ENCODE results near the gene PLEKHM1. TPM values are rescaled to one million over a fixed set of nuclear protein-coding genes. Genes with fewer than 3 reads are reported as not detected.

PLEKHM1 gene
- total and polyA plus RNA-seq, 2 of the 13 experiments (the other 11 are each of a cell fraction or from before 2014, with no cell fraction given), result 7.6 to 13.5 TPM

- Histone ChIP-seq H3K4me1 (ENCODE audit: insufficient read depth, low read length) (peaks cover 7% of the 10 kb centered on the region; the same call in 1 of the 2 replicates), H3K9ac (ENCODE audit: insufficient read depth, low read depth, low read length) (no peak overlapping the region), H4K20me1 (ENCODE audit: insufficient read depth, low read length) (no peaks in the 10 kb centered on the region), H3K79me2 (ENCODE audit: insufficient read depth, low read length) (no peaks in the 10 kb centered on the region), H3K9me3 (ENCODE audit: low read length) (no peaks in the 10 kb centered on the region), H3K4me2 (ENCODE audit: low read depth, low read length) (no peak overlapping the region), H3K4me3 (replicated peaks in 1 of 3; ENCODE audit: insufficient read depth in 1 of 3, low read depth in 2 of 3, low read length in 3 of 3) (no peak overlapping the region), H3K36me3 (replicated peaks in 1 of 2; ENCODE audit: control insufficient read depth in 1 of 2, insufficient read depth in 2 of 2, low read length in 2 of 2) (peaks cover 14 to 34% of the 10 kb centered on the region in 2 experiments), H3K27ac (ENCODE audit: extremely low read length, insufficient read depth, low read length) (no peak overlapping the region), H3K27me3 (ENCODE audit: control insufficient read depth in 1 of 2, insufficient read depth in 2 of 2, low read length in 2 of 2) (no peaks in the 10 kb centered on the region), H2AFZ (ENCODE audit: low read length) (no peak overlapping the region)
- 100% methylated on average over 2 of the region's 5 CpGs for WGBS (ENCODE audit: low lambda C conversion rate)
- ChIA-PET CTCF (ENCODE audit: low intra/inter-chr PET ratio, low total read pairs) (no interaction called here), POLR2A (interaction anchor here (2.2 kb wide), 1 partner anchor 28 kb away, joined by 6 read pairs; no protein-coding TSS in a partner anchor)
- intact Hi-C loops (cut with micrococcal nuclease; ENCODE audit: unreplicated experiment) (no loop called here), in situ Hi-C loops (cut with HindIII; ENCODE audit: extremely low pct_ligation_motif_present, low pct_unique_long_range_greater_than_20kb) (no loop called here)
- no peak for FAIRE-seq
- no peak for ATAC-seq
- no peak for DNase-seq (ENCODE audit: low spot score)
- TF ChIP-seq TAF15 (IDR thresholded peaks at IDR 0.05; ENCODE audit: low read depth, low read length, poor library complexity, severe bottlenecking) (no peak), ZNF383 (CRISPR knock-in tag; IDR thresholded peaks at IDR 0.05; ENCODE audit: borderline replicate concordance) (no peak)
- TF ChIP-seq, protein P1, sequence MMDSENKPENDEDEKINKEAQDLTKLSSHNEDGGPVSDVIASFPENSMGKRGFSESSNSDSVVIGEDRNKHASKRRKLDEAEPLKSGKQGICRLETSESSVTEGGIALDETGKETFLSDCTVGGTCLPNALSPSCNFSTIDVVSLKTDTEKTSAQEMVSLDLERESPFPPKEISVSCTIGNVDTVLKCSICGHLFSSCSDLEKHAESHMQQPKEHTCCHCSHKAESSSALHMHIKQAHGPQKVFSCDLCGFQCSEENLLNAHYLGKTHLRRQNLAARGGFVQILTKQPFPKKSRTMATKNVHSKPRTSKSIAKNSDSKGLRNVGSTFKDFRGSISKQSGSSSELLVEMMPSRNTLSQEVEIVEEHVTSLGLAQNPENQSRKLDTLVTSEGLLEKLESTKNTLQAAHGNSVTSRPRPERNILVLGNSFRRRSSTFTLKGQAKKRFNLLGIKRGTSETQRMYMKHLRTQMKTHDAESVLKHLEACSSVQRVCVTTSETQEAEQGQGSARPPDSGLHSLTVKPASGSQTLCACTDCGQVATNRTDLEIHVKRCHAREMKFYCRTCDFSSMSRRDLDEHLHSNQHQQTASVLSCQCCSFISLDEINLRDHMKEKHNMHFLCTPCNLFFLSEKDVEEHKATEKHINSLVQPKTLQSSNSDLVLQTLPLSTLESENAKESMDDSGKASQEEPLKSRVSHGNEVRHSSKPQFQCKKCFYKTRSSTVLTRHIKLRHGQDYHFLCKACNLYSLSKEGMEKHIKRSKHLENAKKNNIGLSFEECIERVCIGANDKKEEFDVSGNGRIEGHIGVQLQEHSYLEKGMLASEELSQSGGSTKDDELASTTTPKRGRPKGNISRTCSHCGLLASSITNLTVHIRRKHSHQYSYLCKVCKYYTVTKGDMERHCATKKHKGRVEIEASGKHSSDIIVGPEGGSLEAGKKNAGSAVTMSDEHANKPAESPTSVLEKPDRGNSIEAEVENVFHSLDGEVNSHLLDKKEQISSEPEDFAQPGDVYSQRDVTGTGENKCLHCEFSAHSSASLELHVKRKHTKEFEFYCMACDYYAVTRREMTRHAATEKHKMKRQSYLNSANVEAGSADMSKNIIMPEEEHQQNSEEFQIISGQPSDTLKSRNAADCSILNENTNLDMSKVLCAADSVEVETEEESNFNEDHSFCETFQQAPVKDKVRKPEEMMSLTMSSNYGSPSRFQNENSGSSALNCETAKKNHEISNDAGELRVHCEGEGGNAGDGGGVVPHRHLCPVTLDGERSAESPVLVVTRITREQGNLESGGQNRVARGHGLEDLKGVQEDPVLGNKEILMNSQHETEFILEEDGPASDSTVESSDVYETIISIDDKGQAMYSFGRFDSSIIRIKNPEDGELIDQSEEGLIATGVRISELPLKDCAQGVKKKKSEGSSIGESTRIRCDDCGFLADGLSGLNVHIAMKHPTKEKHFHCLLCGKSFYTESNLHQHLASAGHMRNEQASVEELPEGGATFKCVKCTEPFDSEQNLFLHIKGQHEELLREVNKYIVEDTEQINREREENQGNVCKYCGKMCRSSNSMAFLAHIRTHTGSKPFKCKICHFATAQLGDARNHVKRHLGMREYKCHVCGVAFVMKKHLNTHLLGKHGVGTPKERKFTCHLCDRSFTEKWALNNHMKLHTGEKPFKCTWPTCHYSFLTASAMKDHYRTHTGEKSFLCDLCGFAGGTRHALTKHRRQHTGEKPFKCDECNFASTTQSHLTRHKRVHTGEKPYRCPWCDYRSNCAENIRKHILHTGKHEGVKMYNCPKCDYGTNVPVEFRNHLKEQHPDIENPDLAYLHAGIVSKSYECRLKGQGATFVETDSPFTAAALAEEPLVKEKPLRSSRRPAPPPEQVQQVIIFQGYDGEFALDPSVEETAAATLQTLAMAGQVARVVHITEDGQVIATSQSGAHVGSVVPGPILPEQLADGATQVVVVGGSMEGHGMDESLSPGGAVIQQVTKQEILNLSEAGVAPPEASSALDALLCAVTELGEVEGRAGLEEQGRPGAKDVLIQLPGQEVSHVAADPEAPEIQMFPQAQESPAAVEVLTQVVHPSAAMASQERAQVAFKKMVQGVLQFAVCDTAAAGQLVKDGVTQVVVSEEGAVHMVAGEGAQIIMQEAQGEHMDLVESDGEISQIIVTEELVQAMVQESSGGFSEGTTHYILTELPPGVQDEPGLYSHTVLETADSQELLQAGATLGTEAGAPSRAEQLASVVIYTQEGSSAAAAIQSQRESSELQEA (CRISPR knock-in tag; IDR thresholded peaks at IDR 0.05; ENCODE audit: not compliant biosample characterization), result no peak
- TF ChIP-seq, protein P2, sequence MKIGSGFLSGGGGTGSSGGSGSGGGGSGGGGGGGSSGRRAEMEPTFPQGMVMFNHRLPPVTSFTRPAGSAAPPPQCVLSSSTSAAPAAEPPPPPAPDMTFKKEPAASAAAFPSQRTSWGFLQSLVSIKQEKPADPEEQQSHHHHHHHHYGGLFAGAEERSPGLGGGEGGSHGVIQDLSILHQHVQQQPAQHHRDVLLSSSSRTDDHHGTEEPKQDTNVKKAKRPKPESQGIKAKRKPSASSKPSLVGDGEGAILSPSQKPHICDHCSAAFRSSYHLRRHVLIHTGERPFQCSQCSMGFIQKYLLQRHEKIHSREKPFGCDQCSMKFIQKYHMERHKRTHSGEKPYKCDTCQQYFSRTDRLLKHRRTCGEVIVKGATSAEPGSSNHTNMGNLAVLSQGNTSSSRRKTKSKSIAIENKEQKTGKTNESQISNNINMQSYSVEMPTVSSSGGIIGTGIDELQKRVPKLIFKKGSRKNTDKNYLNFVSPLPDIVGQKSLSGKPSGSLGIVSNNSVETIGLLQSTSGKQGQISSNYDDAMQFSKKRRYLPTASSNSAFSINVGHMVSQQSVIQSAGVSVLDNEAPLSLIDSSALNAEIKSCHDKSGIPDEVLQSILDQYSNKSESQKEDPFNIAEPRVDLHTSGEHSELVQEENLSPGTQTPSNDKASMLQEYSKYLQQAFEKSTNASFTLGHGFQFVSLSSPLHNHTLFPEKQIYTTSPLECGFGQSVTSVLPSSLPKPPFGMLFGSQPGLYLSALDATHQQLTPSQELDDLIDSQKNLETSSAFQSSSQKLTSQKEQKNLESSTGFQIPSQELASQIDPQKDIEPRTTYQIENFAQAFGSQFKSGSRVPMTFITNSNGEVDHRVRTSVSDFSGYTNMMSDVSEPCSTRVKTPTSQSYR (CRISPR knock-in tag; IDR thresholded peaks at IDR 0.05; ENCODE audit: borderline replicate concordance), result no peak
- no TSS peak for BruUV-seq (replicated peaks)
Measured at GRCh38 chr17:45397796-45398195, 92.7 kb downstream of the PLEKHM1 start.
